HG03378 (cell line): ENCODE data around the gene NPAS4.

Experiments used
- ATAC-seq: cut with Tn5 transposase; IDR thresholded peaks from one replicate; pipeline ENCODE4 v1.9.1; 2021; ENCODE audit warnings: mild to moderate bottlenecking, moderate library complexity; ENCODE audit not compliant: unreplicated experiment

Gene NPAS4

DNA sequence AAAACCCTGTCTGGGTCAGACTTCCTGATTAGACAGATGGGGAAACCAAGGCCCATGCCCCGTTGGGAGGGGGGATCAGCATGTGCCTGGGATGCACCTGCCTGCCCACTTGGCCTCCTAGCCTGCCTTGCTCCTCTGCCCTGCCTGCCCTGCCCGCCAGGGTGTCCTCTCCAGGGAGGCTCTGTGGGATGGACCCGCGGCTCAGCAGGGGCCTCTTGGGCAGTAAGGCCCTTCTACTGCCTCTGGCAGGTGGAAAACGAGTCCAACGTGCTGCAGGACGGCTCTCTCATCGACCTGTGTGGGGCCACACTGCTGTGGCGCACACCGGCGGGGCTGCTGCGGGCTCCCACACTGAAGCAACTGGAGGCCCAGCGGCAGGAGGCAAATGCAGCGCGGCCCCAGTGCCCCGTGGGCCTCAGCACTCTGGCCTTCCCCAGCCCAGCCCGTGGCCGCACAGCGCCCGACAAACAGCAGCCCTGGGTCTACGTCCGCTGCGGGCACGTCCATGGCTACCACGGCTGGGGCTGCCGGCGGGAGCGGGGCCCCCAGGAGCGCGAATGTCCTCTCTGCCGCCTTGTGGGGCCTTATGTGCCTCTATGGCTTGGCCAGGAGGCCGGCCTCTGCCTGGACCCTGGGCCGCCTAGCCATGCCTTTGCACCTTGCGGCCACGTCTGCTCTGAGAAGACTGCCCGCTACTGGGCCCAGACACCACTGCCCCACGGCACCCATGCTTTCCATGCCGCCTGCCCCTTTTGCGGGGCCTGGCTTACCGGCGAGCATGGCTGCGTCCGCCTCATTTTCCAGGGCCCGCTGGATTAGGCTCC is 54.7 kb downstream of the NPAS4 start:
- ATAC-seq, result no peak
